Neural progenitor cell (in vitro differentiated cells): ENCODE data around the gene TANC1. TPM values are rescaled to one million over a fixed set of nuclear protein-coding genes. Genes with fewer than 3 reads are reported as not detected.

ENCODE experiments used
- DNase-seq: peaks from one replicate; pipeline ENCODE4 v3.0.0-alpha.2; 2016; ENCODE audit warnings: low spot score
- H2AFZ ChIP-seq: fragments of 200-600 bp; sonication (generic); replicated peaks from 2 replicates; pipeline ENCODE4 v1.6.1; 2016; ENCODE audit warnings: antibody characterized with exemption
- H3F3A ChIP-seq: fragments of 200-600 bp; sonication (generic); 2 replicates; pipeline ENCODE4 v1.6.1; 2016; ENCODE audit warnings: antibody characterized with exemption, low read depth
- H3K27ac ChIP-seq: fragments of 200-600 bp; sonication (generic); 2 replicates; pipeline ENCODE4 v1.5.1; 2016; ENCODE audit warnings: mild to moderate bottlenecking
- H3K27me3 ChIP-seq: fragments of 200-600 bp; sonication (generic); 2 replicates; pipeline ENCODE4 v1.6.1; 2016; ENCODE audit warnings: mild to moderate bottlenecking, moderate library complexity
- H3K36me3 ChIP-seq: fragments of 200-600 bp; sonication (generic); 2 replicates; pipeline ENCODE4 v1.5.1; 2016
- H3K4me1 ChIP-seq: fragments of 200-600 bp; sonication (generic); 2 replicates; pipeline ENCODE4 v1.6.1; 2016; ENCODE audit warnings: mixed run types
- H3K4me2 ChIP-seq: fragments of 200-600 bp; sonication (generic); 2 replicates; pipeline ENCODE4 v1.6.1; 2016
- H3K4me3 ChIP-seq: fragments of 200-600 bp; sonication (generic); 2 replicates; pipeline ENCODE4 v1.5.1; 2016
- H3K79me2 ChIP-seq: fragments of 200-600 bp; sonication (generic); 2 replicates; pipeline ENCODE4 v1.6.1; 2016; ENCODE audit warnings: low read depth
- H3K9ac ChIP-seq: fragments of 200-600 bp; sonication (generic); 2 replicates; pipeline ENCODE4 v1.6.1; 2016
- H3K9me3 ChIP-seq: fragments of 200-600 bp; sonication (generic); 2 replicates; pipeline ENCODE4 v1.5.1; 2016; ENCODE audit warnings: low read depth
- H4K20me1 ChIP-seq: fragments of 200-600 bp; sonication (generic); 2 replicates; pipeline ENCODE4 v1.6.1; 2016; ENCODE audit warnings: low read depth
- H3K27ac Mint-ChIP-seq: 3 replicates; pipeline ENCODE4 v1.8.0; 2021; ENCODE audit warnings: mixed read lengths
- H3K27me3 Mint-ChIP-seq: 2 replicates; pipeline ENCODE4 v1.8.0; 2022; ENCODE audit warnings: low read depth, mild to moderate bottlenecking, inconsistent platforms, moderate library complexity, mixed read lengths; ENCODE audit not compliant: insufficient read depth
- H3K36me3 Mint-ChIP-seq: 3 replicates; pipeline ENCODE4 v1.8.0; 2021; ENCODE audit warnings: mixed read lengths
- H3K4me1 Mint-ChIP-seq: 3 replicates; pipeline ENCODE4 v1.8.0; 2021; ENCODE audit warnings: mixed read lengths
- H3K4me3 Mint-ChIP-seq: 3 replicates; pipeline ENCODE4 v1.8.0; 2021; ENCODE audit warnings: mild to moderate bottlenecking, moderate library complexity, mixed read lengths
- H3K9me3 Mint-ChIP-seq: 3 replicates; pipeline ENCODE4 v1.8.0; 2020; ENCODE audit warnings: mixed read lengths
- EZH2 ChIP-seq: fragments of 200-600 bp; sonication (generic); IDR thresholded peaks from 2 replicates; pipeline ENCODE4 v1.6.1; 2017; ENCODE audit warnings: antibody characterized with exemption, mild to moderate bottlenecking, moderate library complexity
- EZH2phosphoT487 ChIP-seq: fragments of 200-600 bp; sonication (generic); IDR thresholded peaks from 2 replicates; pipeline ENCODE4 v1.6.1; 2017; ENCODE audit warnings: antibody characterized with exemption
- total RNA-seq: library from RNA; depleted of rRNA; stranded (reverse); fragments of >200 nt; gene quantifications from 2 replicates; pipeline ENCODE4 v1.2.3, GENCODE V29; 2015; ENCODE audit warnings: low replicate concordance
- TF ChIP-seq, protein P1 (sequence below): fragments of 200-600 bp; sonication (generic); IDR thresholded peaks from 2 replicates; pipeline ENCODE4 v1.5.1; 2017; ENCODE audit warnings: antibody characterized with exemption, mild to moderate bottlenecking

Gene TANC1
- total RNA-seq, 1 donor from 2014 or later = 11.9 TPM

DNA sequence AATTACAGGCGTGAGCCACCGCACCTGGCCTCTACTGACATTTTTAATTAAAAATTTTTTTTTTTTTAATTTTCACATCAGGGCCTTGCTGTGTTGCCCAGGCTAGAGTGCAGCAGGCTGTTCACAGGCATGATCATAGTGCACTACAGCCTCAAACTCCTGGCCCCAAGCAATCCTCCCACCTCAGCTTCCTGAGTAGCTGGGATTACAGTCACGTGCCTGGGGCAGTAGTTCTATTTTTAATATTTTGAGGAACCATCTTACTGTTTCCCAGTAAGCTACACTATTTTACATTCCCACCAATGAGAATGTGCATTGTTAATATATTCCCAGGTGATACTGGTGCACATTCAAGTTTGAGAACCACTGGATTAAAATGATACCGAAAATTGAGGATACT lies 225.4 kb downstream of the TANC1 start:
- no peak for DNase-seq
- no peaks in the 10 kb centered on the region for H3K36me3 ChIP-seq
- Mint-ChIP-seq H3K4me3 (no peak overlapping the region), H3K27me3 (peaks cover 4% of the 10 kb centered on the region), H3K36me3 (peaks cover 13% of the 10 kb centered on the region), H3K4me1 (no peaks in the 10 kb centered on the region), H3K27ac (no peak overlapping the region), H3K9me3 (no peaks in the 10 kb centered on the region)
- H3F3A ChIP-seq = no peaks in the 10 kb centered on the region
- H3K9me3 ChIP-seq = no peaks in the 10 kb centered on the region
- no peak overlapping the region for H3K4me3 ChIP-seq
- no peak for TF ChIP-seq EZH2
- H3K27me3 ChIP-seq = no peaks in the 10 kb centered on the region
- H3K79me2 ChIP-seq = no peaks in the 10 kb centered on the region
- H4K20me1 ChIP-seq = no peaks in the 10 kb centered on the region
- H3K4me2 ChIP-seq = no peak overlapping the region
- no peak overlapping the region for H3K9ac ChIP-seq
- H3K4me1 ChIP-seq = no peaks in the 10 kb centered on the region
- H2AFZ ChIP-seq = no peak overlapping the region
- H3K27ac ChIP-seq = no peak overlapping the region

DNA sequence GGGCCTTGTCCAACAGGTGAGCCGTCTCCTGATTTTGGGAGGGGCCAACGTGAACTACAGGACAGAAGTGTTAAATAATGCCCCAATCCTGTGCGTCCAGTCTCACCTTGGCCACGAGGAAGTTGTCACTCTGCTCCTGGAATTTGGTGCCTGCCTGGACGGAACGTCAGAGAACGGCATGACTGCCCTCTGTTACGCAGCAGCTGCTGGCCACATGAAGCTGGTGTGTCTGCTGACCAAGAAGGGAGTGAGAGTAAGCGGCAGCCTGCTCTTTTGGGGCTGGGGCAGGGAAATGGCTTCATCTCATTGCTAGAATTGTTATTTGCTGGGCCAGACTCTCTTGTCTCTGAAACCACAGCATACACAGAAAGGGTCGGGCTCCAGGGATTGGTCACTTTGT lies 225.8 kb downstream of the TANC1 start:
- H3K36me3 Mint-ChIP-seq = peaks cover 15% of the 10 kb centered on the region

DNA sequence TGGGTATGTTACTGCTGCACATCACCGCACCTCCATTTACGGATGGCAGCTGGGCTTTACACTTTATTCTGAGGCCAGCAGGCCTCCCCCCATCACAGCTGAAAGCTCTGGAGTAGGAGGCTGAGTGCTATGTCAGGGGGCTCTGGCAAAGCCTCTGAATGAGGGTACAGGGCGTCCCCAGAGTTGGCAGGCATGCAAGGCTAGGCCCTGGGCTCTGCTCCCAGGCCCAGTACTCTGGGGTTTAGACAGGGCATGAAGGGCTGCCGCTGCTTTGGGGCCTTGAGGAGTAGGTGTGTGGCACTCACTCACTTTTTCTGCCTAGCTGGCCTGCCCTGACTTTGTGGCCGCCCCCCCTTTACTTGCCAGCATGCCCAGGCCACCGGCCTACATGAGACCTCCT lies 227.3 kb downstream of the TANC1 start:
- H3K27me3 ChIP-seq = no peaks in the 10 kb centered on the region
- peaks cover 6% of the 10 kb centered on the region for H3F3A ChIP-seq
- Mint-ChIP-seq H3K27ac (no peak overlapping the region), H3K36me3 (peaks cover 18% of the 10 kb centered on the region), H3K4me3 (no peak overlapping the region), H3K9me3 (no peaks in the 10 kb centered on the region), H3K4me1 (peaks cover 15% of the 10 kb centered on the region), H3K27me3 (peaks cover 4% of the 10 kb centered on the region)
- no peaks in the 10 kb centered on the region for H3K36me3 ChIP-seq
- no peak overlapping the region for H3K9ac ChIP-seq
- DNase-seq = no peak
- no peak overlapping the region for H3K27ac ChIP-seq
- H2AFZ ChIP-seq = no peak overlapping the region
- H3K79me2 ChIP-seq = no peaks in the 10 kb centered on the region
- TF ChIP-seq, protein P1, sequence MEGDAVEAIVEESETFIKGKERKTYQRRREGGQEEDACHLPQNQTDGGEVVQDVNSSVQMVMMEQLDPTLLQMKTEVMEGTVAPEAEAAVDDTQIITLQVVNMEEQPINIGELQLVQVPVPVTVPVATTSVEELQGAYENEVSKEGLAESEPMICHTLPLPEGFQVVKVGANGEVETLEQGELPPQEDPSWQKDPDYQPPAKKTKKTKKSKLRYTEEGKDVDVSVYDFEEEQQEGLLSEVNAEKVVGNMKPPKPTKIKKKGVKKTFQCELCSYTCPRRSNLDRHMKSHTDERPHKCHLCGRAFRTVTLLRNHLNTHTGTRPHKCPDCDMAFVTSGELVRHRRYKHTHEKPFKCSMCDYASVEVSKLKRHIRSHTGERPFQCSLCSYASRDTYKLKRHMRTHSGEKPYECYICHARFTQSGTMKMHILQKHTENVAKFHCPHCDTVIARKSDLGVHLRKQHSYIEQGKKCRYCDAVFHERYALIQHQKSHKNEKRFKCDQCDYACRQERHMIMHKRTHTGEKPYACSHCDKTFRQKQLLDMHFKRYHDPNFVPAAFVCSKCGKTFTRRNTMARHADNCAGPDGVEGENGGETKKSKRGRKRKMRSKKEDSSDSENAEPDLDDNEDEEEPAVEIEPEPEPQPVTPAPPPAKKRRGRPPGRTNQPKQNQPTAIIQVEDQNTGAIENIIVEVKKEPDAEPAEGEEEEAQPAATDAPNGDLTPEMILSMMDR = no peak
- TF ChIP-seq EZH2 = no peak
- no peak for TF ChIP-seq EZH2phosphoT487
- H3K4me2 ChIP-seq = no peak overlapping the region
- peaks cover 15% of the 10 kb centered on the region for H3K4me1 ChIP-seq
- no peak overlapping the region for H3K4me3 ChIP-seq
- H4K20me1 ChIP-seq = no peaks in the 10 kb centered on the region
- no peaks in the 10 kb centered on the region for H3K9me3 ChIP-seq

More for the DNA sequence above, 225.8 kb downstream of the TANC1 start:
- Histone ChIP-seq H4K20me1 (no peaks in the 10 kb centered on the region), H3K9ac (no peak overlapping the region), H3K4me2 (no peak overlapping the region), H3K27me3 (no peaks in the 10 kb centered on the region), H3K79me2 (no peaks in the 10 kb centered on the region), H3F3A (no peaks in the 10 kb centered on the region), H3K36me3 (no peaks in the 10 kb centered on the region), H3K9me3 (no peaks in the 10 kb centered on the region), H2AFZ (no peak overlapping the region), H3K27ac (no peak overlapping the region), H3K4me1 (peaks cover under 1% of the 10 kb centered on the region), H3K4me3 (no peak overlapping the region)
- no peak for DNase-seq
- Mint-ChIP-seq H3K4me1 (peaks cover under 1% of the 10 kb centered on the region), H3K27me3 (peaks cover 4% of the 10 kb centered on the region), H3K4me3 (no peak overlapping the region), H3K9me3 (no peaks in the 10 kb centered on the region), H3K27ac (no peak overlapping the region)
- TF ChIP-seq EZH2phosphoT487 (no peak), EZH2 (no peak)
- TF ChIP-seq, protein P1 = no peak

DNA sequence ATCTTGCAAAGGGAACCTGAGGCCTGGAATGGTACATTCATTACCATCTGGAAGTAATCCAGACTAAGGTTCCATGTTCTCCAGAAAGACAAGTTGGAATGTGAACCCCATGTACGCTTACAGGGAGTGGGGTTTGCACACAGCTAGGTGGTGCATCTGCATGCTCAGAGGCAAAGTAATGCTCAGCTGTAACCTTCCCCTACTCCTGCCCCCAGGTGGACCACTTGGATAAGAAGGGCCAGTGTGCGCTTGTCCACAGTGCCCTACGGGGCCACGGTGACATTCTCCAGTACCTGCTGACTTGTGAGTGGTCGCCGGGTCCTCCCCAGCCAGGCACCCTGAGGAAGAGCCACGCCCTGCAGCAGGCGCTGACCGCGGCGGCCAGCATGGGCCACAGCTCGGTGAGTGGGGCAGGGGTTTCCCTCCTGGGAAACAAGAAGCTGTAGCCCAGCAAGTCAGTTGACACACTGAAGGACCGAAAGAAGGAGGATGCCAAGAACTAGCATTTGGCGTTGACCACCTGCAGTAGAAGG lies 228.0 kb downstream of the TANC1 start:
- H3K4me3 Mint-ChIP-seq = no peak overlapping the region
- H3K4me3 ChIP-seq = no peak overlapping the region
- H3K27me3 ChIP-seq = no peaks in the 10 kb centered on the region
- H3K36me3 Mint-ChIP-seq = peaks cover 19% of the 10 kb centered on the region
- H3K36me3 ChIP-seq = no peaks in the 10 kb centered on the region
- H3K4me2 ChIP-seq = no peak overlapping the region
- H3K9me3 Mint-ChIP-seq = no peaks in the 10 kb centered on the region
- H3F3A ChIP-seq = peaks cover 6% of the 10 kb centered on the region
- peaks cover 4% of the 10 kb centered on the region for H3K27me3 Mint-ChIP-seq
- TF ChIP-seq, protein P1 = no peak
- TF ChIP-seq EZH2phosphoT487 = no peak
- TF ChIP-seq EZH2 = no peak
- H3K9ac ChIP-seq = no peak overlapping the region
- H4K20me1 ChIP-seq = no peaks in the 10 kb centered on the region
- peaks cover 15% of the 10 kb centered on the region for H3K4me1 ChIP-seq
- H3K27ac ChIP-seq = no peak overlapping the region
- H3K9me3 ChIP-seq = no peaks in the 10 kb centered on the region
- peaks cover 23% of the 10 kb centered on the region for H3K4me1 Mint-ChIP-seq
- no peak overlapping the region for H3K27ac Mint-ChIP-seq
- no peak for DNase-seq
- H2AFZ ChIP-seq = no peak overlapping the region
- H3K79me2 ChIP-seq = no peaks in the 10 kb centered on the region
